Neural progenitor cell (in vitro differentiated cells): Measurements from ENCODE around the gene USP9X. TPM values are rescaled to one million over a fixed set of nuclear protein-coding genes. Genes with fewer than 3 reads are reported as not detected.

Source experiments
- DNase-seq: peaks from one replicate; pipeline ENCODE4 v3.0.0-alpha.2; 2016; ENCODE audit warnings: low spot score
- H2AFZ ChIP-seq: fragments of 200-600 bp; sonication (generic); replicated peaks from 2 replicates; pipeline ENCODE4 v1.6.1; 2016; ENCODE audit warnings: antibody characterized with exemption
- H3F3A ChIP-seq: fragments of 200-600 bp; sonication (generic); 2 replicates; pipeline ENCODE4 v1.6.1; 2016; ENCODE audit warnings: antibody characterized with exemption, low read depth
- H3K27ac ChIP-seq: fragments of 200-600 bp; sonication (generic); 2 replicates; pipeline ENCODE4 v1.5.1; 2016; ENCODE audit warnings: mild to moderate bottlenecking
- H3K27me3 ChIP-seq: fragments of 200-600 bp; sonication (generic); 2 replicates; pipeline ENCODE4 v1.6.1; 2016; ENCODE audit warnings: mild to moderate bottlenecking, moderate library complexity
- H3K36me3 ChIP-seq: fragments of 200-600 bp; sonication (generic); 2 replicates; pipeline ENCODE4 v1.5.1; 2016
- H3K4me1 ChIP-seq: fragments of 200-600 bp; sonication (generic); 2 replicates; pipeline ENCODE4 v1.6.1; 2016; ENCODE audit warnings: mixed run types
- H3K4me2 ChIP-seq: fragments of 200-600 bp; sonication (generic); 2 replicates; pipeline ENCODE4 v1.6.1; 2016
- H3K4me3 ChIP-seq: fragments of 200-600 bp; sonication (generic); 2 replicates; pipeline ENCODE4 v1.5.1; 2016
- H3K79me2 ChIP-seq: fragments of 200-600 bp; sonication (generic); 2 replicates; pipeline ENCODE4 v1.6.1; 2016; ENCODE audit warnings: low read depth
- H3K9ac ChIP-seq: fragments of 200-600 bp; sonication (generic); 2 replicates; pipeline ENCODE4 v1.6.1; 2016
- H3K9me3 ChIP-seq: fragments of 200-600 bp; sonication (generic); 2 replicates; pipeline ENCODE4 v1.5.1; 2016; ENCODE audit warnings: low read depth
- H4K20me1 ChIP-seq: fragments of 200-600 bp; sonication (generic); 2 replicates; pipeline ENCODE4 v1.6.1; 2016; ENCODE audit warnings: low read depth
- H3K27ac Mint-ChIP-seq: 3 replicates; pipeline ENCODE4 v1.8.0; 2021; ENCODE audit warnings: mixed read lengths
- H3K27me3 Mint-ChIP-seq: 2 replicates; pipeline ENCODE4 v1.8.0; 2022; ENCODE audit warnings: low read depth, mild to moderate bottlenecking, inconsistent platforms, moderate library complexity, mixed read lengths; ENCODE audit not compliant: insufficient read depth
- H3K36me3 Mint-ChIP-seq: 3 replicates; pipeline ENCODE4 v1.8.0; 2021; ENCODE audit warnings: mixed read lengths
- H3K4me1 Mint-ChIP-seq: 3 replicates; pipeline ENCODE4 v1.8.0; 2021; ENCODE audit warnings: mixed read lengths
- H3K4me3 Mint-ChIP-seq: 3 replicates; pipeline ENCODE4 v1.8.0; 2021; ENCODE audit warnings: mild to moderate bottlenecking, moderate library complexity, mixed read lengths
- H3K9me3 Mint-ChIP-seq: 3 replicates; pipeline ENCODE4 v1.8.0; 2020; ENCODE audit warnings: mixed read lengths
- CTCF ChIP-seq: fragments of 200-600 bp; sonication (generic); IDR thresholded peaks from 2 replicates; pipeline ENCODE4 v1.5.1; 2017; ENCODE audit warnings: antibody characterized with exemption, mild to moderate bottlenecking
- EZH2 ChIP-seq: fragments of 200-600 bp; sonication (generic); IDR thresholded peaks from 2 replicates; pipeline ENCODE4 v1.6.1; 2017; ENCODE audit warnings: antibody characterized with exemption, mild to moderate bottlenecking, moderate library complexity
- EZH2phosphoT487 ChIP-seq: fragments of 200-600 bp; sonication (generic); IDR thresholded peaks from 2 replicates; pipeline ENCODE4 v1.6.1; 2017; ENCODE audit warnings: antibody characterized with exemption
- total RNA-seq: library from RNA; depleted of rRNA; stranded (reverse); fragments of >200 nt; gene quantifications from 2 replicates; pipeline ENCODE4 v1.2.3, GENCODE V29; 2015; ENCODE audit warnings: low replicate concordance

The USP9X gene
- total RNA-seq, 1 donor from 2014 or later, result 115 TPM

DNA sequence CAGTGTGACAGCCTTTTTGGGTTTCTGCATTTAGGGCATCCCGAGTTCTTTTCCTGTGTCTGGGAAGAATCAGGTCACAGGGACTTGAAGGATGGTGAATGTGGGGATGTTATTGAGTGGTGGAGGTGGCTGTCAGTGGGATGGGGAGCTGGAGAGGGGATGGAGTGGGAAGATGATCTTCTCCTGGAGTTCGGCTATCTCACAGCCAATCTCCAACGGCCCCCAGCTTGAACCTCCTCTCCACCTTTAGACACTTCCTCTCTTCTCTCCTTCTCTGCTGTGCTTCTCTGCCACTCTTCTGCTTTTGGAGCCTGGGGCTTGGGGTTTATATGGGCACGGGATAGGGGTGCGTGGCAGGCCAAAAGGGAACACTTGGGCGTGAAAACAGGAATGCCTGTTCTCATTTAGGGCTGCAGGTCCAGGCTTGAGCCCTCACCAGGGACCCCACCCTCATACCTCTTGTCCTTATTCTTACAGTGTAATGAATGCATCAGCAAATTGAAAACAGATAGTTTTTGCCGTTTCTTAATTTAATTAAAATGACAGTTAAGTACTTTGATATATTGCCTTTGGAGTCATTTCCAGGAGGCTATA lies 37.5 kb downstream of the USP9X start:
- no peak overlapping the region for H3K27ac Mint-ChIP-seq

DNA sequence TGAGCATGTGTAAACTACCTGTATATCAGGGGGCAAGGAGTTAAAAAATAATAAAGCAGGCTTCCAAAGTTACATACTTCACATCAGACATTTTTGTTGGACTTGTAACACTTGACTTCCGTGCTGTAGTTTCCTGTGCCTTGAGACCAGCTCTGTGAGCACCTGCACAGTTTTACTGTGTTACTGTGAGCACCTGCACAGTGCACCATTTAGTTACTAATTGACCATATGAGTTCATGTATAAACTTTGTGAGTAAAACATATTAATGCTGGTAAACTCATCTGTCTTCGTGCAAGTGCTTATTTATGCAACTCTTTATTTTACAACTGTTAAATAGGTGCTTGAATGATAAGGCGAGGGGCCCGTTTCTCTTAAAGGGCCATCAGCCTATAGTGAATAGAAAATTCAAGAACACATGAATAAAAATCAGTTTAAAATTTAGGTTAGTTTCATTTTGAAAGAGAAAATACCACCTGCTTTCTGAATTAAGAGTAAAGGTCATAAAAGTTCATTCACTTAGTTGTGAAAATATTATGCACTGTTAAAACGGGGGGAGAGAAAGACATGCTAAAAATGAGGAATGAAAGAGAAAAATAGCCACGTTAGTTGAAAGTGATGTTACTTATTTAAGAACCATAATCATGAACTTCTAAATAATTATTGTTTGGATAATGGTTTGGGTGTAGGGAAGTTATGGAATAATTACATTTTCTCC lies 42.4 kb downstream of the USP9X start:
- Mint-ChIP-seq H3K36me3 (peaks cover 14% of the 10 kb centered on the region), H3K27ac (no peak overlapping the region), H3K4me1 (no peaks in the 10 kb centered on the region), H3K9me3 (peaks cover 6% of the 10 kb centered on the region), H3K4me3 (no peak overlapping the region), H3K27me3 (no peaks in the 10 kb centered on the region)
- H3K27me3 ChIP-seq, result no peaks in the 10 kb centered on the region
- no peak for DNase-seq
- H3K9ac ChIP-seq, result no peak overlapping the region
- H3K4me2 ChIP-seq, result no peak overlapping the region
- no peaks in the 10 kb centered on the region for H3K9me3 ChIP-seq
- no peaks in the 10 kb centered on the region for H4K20me1 ChIP-seq
- no peaks in the 10 kb centered on the region for H3F3A ChIP-seq
- no peak for TF ChIP-seq CTCF
- no peak for TF ChIP-seq EZH2phosphoT487
- TF ChIP-seq EZH2, result no peak
- no peaks in the 10 kb centered on the region for H3K36me3 ChIP-seq
- H3K4me1 ChIP-seq, result no peaks in the 10 kb centered on the region
- no peak overlapping the region for H3K27ac ChIP-seq
- peaks cover 94% of the 10 kb centered on the region for H3K79me2 ChIP-seq
- no peak overlapping the region for H2AFZ ChIP-seq
- H3K4me3 ChIP-seq, result no peak overlapping the region

More for the DNA sequence above, 37.5 kb downstream of the USP9X start:
- Histone ChIP-seq H3K4me3 (no peak overlapping the region), H3K79me2 (peaks cover 100% of the 10 kb centered on the region), H3K9me3 (no peaks in the 10 kb centered on the region), H3F3A (no peaks in the 10 kb centered on the region), H3K4me2 (no peak overlapping the region), H2AFZ (no peak overlapping the region), H3K27me3 (no peaks in the 10 kb centered on the region), H3K27ac (no peak overlapping the region), H3K36me3 (no peaks in the 10 kb centered on the region), H4K20me1 (peaks cover 21% of the 10 kb centered on the region), H3K4me1 (peaks cover 4% of the 10 kb centered on the region), H3K9ac (no peak overlapping the region)
- DNase-seq, result no peak
- Mint-ChIP-seq H3K9me3 (peaks cover 22% of the 10 kb centered on the region), H3K36me3 (peaks cover 20% of the 10 kb centered on the region), H3K4me3 (no peak overlapping the region), H3K27me3 (peaks cover 2% of the 10 kb centered on the region), H3K4me1 (no peaks in the 10 kb centered on the region)
- TF ChIP-seq EZH2, result no peak
- TF ChIP-seq CTCF, result no peak
- no peak for TF ChIP-seq EZH2phosphoT487

- Histone ChIP-seq H3K4me3 (no peak overlapping the region), H3K9ac (no peak overlapping the region), H3K4me1 (no peaks in the 10 kb centered on the region), H3K4me2 (no peak overlapping the region), H3F3A (no peaks in the 10 kb centered on the region), H3K27ac (no peak overlapping the region), H3K36me3 (peaks cover 7% of the 10 kb centered on the region), H2AFZ (no peak overlapping the region), H3K9me3 (no peaks in the 10 kb centered on the region), H4K20me1 (no peaks in the 10 kb centered on the region), H3K27me3 (no peaks in the 10 kb centered on the region), H3K79me2 (peaks cover 94% of the 10 kb centered on the region)
- no peaks in the 10 kb centered on the region for H3K27me3 Mint-ChIP-seq
- H3K4me1 Mint-ChIP-seq, result no peaks in the 10 kb centered on the region
- no peak for DNase-seq
- no peaks in the 10 kb centered on the region for H3K9me3 Mint-ChIP-seq
- peaks cover 8% of the 10 kb centered on the region for H3K36me3 Mint-ChIP-seq
- TF ChIP-seq CTCF (no peak), EZH2 (no peak), EZH2phosphoT487 (no peak)
- H3K4me3 Mint-ChIP-seq, result no peak overlapping the region
- H3K27ac Mint-ChIP-seq, result no peak overlapping the region
These were observed 43.7 kb downstream of the USP9X start for GRCh38 chrX:41128955-41129354.
